H1 (cell line): ENCODE results near the gene KLF13. TPM values are rescaled to one million over a fixed set of nuclear protein-coding genes. Genes with fewer than 3 reads are reported as not detected.

Experiments used
- CTCF ChIA-PET: fragments of 300-600 bp; sonication (Branson Sonifier 250); formaldehyde crosslinking; loops from one replicate; lab custom pipeline; 2021; ENCODE audit not compliant: partially characterized antibody; lab: Charles Lee
- POLR2A ChIA-PET: fragments of 300-600 bp; sonication (Branson Sonifier 250); formaldehyde crosslinking; loops from one replicate; lab custom pipeline; 2021; ENCODE audit warnings: inconsistent platforms; ENCODE audit not compliant: partially characterized antibody; lab: Charles Lee
- DNase-seq, 2 experiments: peaks; one replicate each; pipeline versions ENCODE4 v3.0.0 to v3.0.0-alpha.2; 2010 to 2022; ENCODE audit warnings: low spot score in 2 of 2, low read depth in 1 of 2, mixed read lengths in 1 of 2
- FAIRE-seq: peaks from 2 replicates; lab custom pipeline; 2011; peaks lifted over from hg19 to GRCh38; lab: Jason Lieb, UNC
- H2AFZ ChIP-seq: 2 replicates; pipeline ENCODE4 v1.8.1; 2012; ENCODE audit warnings: low read length, inconsistent platforms
- H2AK5ac ChIP-seq: 2 replicates; pipeline ENCODE4 v1.6.1; 2013; ENCODE audit warnings: low read depth, low read length
- H2BK120ac ChIP-seq: replicated peaks from 2 replicates; pipeline ENCODE3; 2013; ENCODE audit warnings: low read depth, low read length, inconsistent platforms
- H2BK12ac ChIP-seq: 2 replicates; pipeline ENCODE4 v1.6.1; 2013; ENCODE audit warnings: low read depth, low read length
- H2BK15ac ChIP-seq: 2 replicates; pipeline ENCODE4 v1.6.1; 2013; ENCODE audit warnings: low read length
- H2BK20ac ChIP-seq: 2 replicates; pipeline ENCODE4 v1.6.1; 2013; ENCODE audit warnings: low read length
- H2BK5ac ChIP-seq: 2 replicates; pipeline ENCODE4 v1.6.1; 2013; ENCODE audit warnings: low read depth, low read length
- H3K14ac ChIP-seq: 2 replicates; pipeline ENCODE4 v1.6.1; 2013; ENCODE audit warnings: inconsistent platforms; ENCODE audit not compliant: insufficient read length
- H3K18ac ChIP-seq: 2 replicates; pipeline ENCODE4 v1.6.1; 2013; ENCODE audit warnings: low read length; ENCODE audit errors: extremely low read depth
- H3K23ac ChIP-seq: 2 replicates; pipeline ENCODE4 v1.6.1; 2013; ENCODE audit warnings: inconsistent platforms; ENCODE audit not compliant: insufficient read length
- H3K23me2 ChIP-seq: 2 replicates; pipeline ENCODE4 v1.6.1; 2013; ENCODE audit warnings: low read depth, low read length
- H3K27ac ChIP-seq: 2 replicates; pipeline ENCODE4 v1.6.1; 2011; ENCODE audit warnings: low read depth, low read length, inconsistent platforms
- H3K27me3 ChIP-seq, 4 experiments: replicated peaks in 1 of 4; 1 replicate in 1 of 4; 2 replicates in 3 of 4; pipeline versions ENCODE4 v1.6.1 to v1.8.1; 2011 to 2013; ENCODE audit warnings: low read length in 3 of 4, mild to moderate bottlenecking in 3 of 4, inconsistent platforms in 2 of 4, mixed read lengths in 2 of 4, moderate library complexity in 1 of 4; ENCODE audit not compliant: control insufficient read depth in 3 of 4, insufficient read depth in 3 of 4; ENCODE audit errors: extremely low read depth in 1 of 4
- H3K36me3 ChIP-seq, 4 experiments: 2 replicates each; pipeline versions ENCODE4 v1.6.1 to v1.8.1; 2011 to 2013; ENCODE audit warnings: mild to moderate bottlenecking in 4 of 4, low read length in 3 of 4, moderate library complexity in 2 of 4, control low read depth in 1 of 4, inconsistent platforms in 1 of 4; ENCODE audit not compliant: insufficient read depth in 4 of 4, control insufficient read depth in 2 of 4
- H3K4ac ChIP-seq: replicated peaks from 2 replicates; pipeline ENCODE3; 2013; ENCODE audit warnings: low read length, low read depth, mixed read lengths, inconsistent platforms; ENCODE audit not compliant: insufficient read length
- H3K4me1 ChIP-seq, 4 experiments: replicated peaks in 1 of 4; 1 replicate in 1 of 4; 2 replicates in 3 of 4; pipeline versions ENCODE4 v1.6.1 to v1.8.1; 2011 to 2013; ENCODE audit warnings: low read length in 3 of 4, inconsistent platforms in 2 of 4, mixed read lengths in 1 of 4; ENCODE audit not compliant: insufficient read depth in 4 of 4, control insufficient read depth in 3 of 4
- H3K4me2 ChIP-seq, 2 experiments: 2 replicates each; pipeline versions ENCODE4 v1.6.1 to v1.8.1; 2011 to 2013; ENCODE audit warnings: low read depth in 2 of 2, low read length in 2 of 2, control low read depth in 1 of 2, inconsistent platforms in 1 of 2, mild to moderate bottlenecking in 1 of 2; ENCODE audit not compliant: insufficient read depth in 1 of 2
- H3K4me3 ChIP-seq, 4 experiments: fragments of 200-600, 300-600 bp in 1 of 4; sonication (generic), shearing (Covaris generic), sonication (Bioruptor Twin) in 1 of 4; 2 replicates each; pipeline versions ENCODE4 v1.5.1 to v1.8.1; 2011 to 2016; ENCODE audit warnings: low read length in 4 of 4, low read depth in 3 of 4, control low read depth in 2 of 4, inconsistent platforms in 2 of 4, mild to moderate bottlenecking in 2 of 4, mixed read lengths in 1 of 4, moderate library complexity in 1 of 4; ENCODE audit not compliant: insufficient read depth in 2 of 4; ENCODE audit errors: extremely low read depth in 1 of 4
- H3K56ac ChIP-seq: replicated peaks from 2 replicates; pipeline ENCODE3; 2013; ENCODE audit warnings: low read depth, mild to moderate bottlenecking, mixed read lengths, low read length, inconsistent platforms; ENCODE audit not compliant: insufficient read length
- H3K79me1 ChIP-seq: 2 replicates; pipeline ENCODE4 v1.6.1; 2013; ENCODE audit warnings: low read depth, low read length, control low read depth
- H3K79me2 ChIP-seq, 2 experiments: 2 replicates each; pipeline versions ENCODE4 v1.6.1 to v1.8.1; 2012 to 2013; ENCODE audit warnings: low read length in 2 of 2, mild to moderate bottlenecking in 2 of 2, inconsistent platforms in 1 of 2; ENCODE audit not compliant: insufficient read depth in 2 of 2, control insufficient read depth in 1 of 2
- H3K9ac ChIP-seq, 4 experiments: replicated peaks in 1 of 4; 1 replicate in 1 of 4; 2 replicates in 3 of 4; pipeline versions ENCODE4 v1.6.1 to v1.8.1; 2011 to 2013; ENCODE audit warnings: low read depth in 3 of 4, low read length in 3 of 4, control low read depth in 2 of 4, mild to moderate bottlenecking in 2 of 4, moderate library complexity in 2 of 4, inconsistent platforms in 1 of 4; ENCODE audit errors: extremely low read depth in 1 of 4
- H3K9me3 ChIP-seq, 2 experiments: 2 replicates each; pipeline versions ENCODE4 v1.6.1 to v1.8.1; 2012 to 2013; ENCODE audit warnings: mild to moderate bottlenecking in 2 of 2, moderate library complexity in 2 of 2, control low read depth in 1 of 2, inconsistent platforms in 1 of 2, low read depth in 1 of 2, low read length in 1 of 2, mixed read lengths in 1 of 2; ENCODE audit not compliant: insufficient read depth in 2 of 2
- H4K20me1 ChIP-seq, 2 experiments: replicated peaks in 1 of 2; 2 replicates each; pipeline versions ENCODE3 to v1.8.1; 2011 to 2013; ENCODE audit warnings: inconsistent platforms in 2 of 2, low read length in 2 of 2, mild to moderate bottlenecking in 1 of 2; ENCODE audit not compliant: insufficient read depth in 2 of 2, control insufficient read depth in 1 of 2
- H4K5ac ChIP-seq: 2 replicates; pipeline ENCODE4 v1.6.1; 2013; ENCODE audit warnings: low read length, low read depth, mixed read lengths, inconsistent platforms; ENCODE audit not compliant: insufficient read length
- H4K8ac ChIP-seq: 2 replicates; pipeline ENCODE4 v1.8.0; 2013; ENCODE audit warnings: mild to moderate bottlenecking, moderate library complexity, low read length, inconsistent platforms; ENCODE audit not compliant: insufficient read depth; ENCODE audit errors: extremely low read depth
- H4K91ac ChIP-seq: replicated peaks from 2 replicates; pipeline ENCODE3; 2013; ENCODE audit warnings: low read length, mixed read lengths, inconsistent platforms; ENCODE audit not compliant: insufficient read length
- BCL11A ChIP-seq, 2 experiments: IDR thresholded peaks; one replicate each; pipeline ENCODE4 v1.6.1; 2011; ENCODE audit warnings: low read depth in 2 of 2, low read length in 2 of 2, mild to moderate bottlenecking in 2 of 2
- CEBPB ChIP-seq: IDR thresholded peaks from 2 replicates; pipeline ENCODE4 v1.6.1; 2012; ENCODE audit warnings: low read depth, low read length
- EGR1 ChIP-seq: IDR thresholded peaks from 2 replicates; pipeline ENCODE4 v1.6.1; 2011; ENCODE audit warnings: low read depth, low read length, borderline replicate concordance
- KDM5A ChIP-seq: fragments of 200-600 bp; IDR thresholded peaks from 2 replicates; pipeline ENCODE4 v1.7.1; 2012; ENCODE audit warnings: mild to moderate bottlenecking, low read length, inconsistent platforms, mixed read lengths
- MAX ChIP-seq: IDR thresholded peaks from 2 replicates; pipeline ENCODE4 v1.6.1; 2012; ENCODE audit warnings: inconsistent platforms
- NRF1 ChIP-seq: IDR thresholded peaks from 2 replicates; pipeline ENCODE4 v1.6.1; 2011; ENCODE audit warnings: mild to moderate bottlenecking, low read depth, low read length, improper control_type of control experiment
- PHF8 ChIP-seq: fragments of 200-600 bp; sonication (generic); conservative IDR thresholded peaks from 2 replicates; pipeline ENCODE4 v1.7.1; 2012; ENCODE audit warnings: low read depth, mild to moderate bottlenecking, inconsistent platforms, low read length, moderate library complexity
- POLR2AphosphoS5 ChIP-seq: IDR thresholded peaks from 2 replicates; pipeline ENCODE4 v1.6.1; 2011; ENCODE audit warnings: low read depth, low read length
- RBBP5 ChIP-seq: IDR thresholded peaks from 2 replicates; pipeline ENCODE4 v1.7.1; 2012; ENCODE audit warnings: low read depth, mild to moderate bottlenecking, inconsistent platforms, low read length, moderate library complexity, borderline replicate concordance
- RFX5 ChIP-seq: IDR thresholded peaks from 2 replicates; pipeline ENCODE4 v1.6.1; 2011; ENCODE audit warnings: low read depth, low read length, improper control_type of control experiment, borderline replicate concordance
- SIN3A ChIP-seq, 2 experiments: IDR thresholded peaks in 1 of 2; conservative IDR thresholded peaks in 1 of 2; 2 replicates each; pipeline ENCODE4 v1.6.1; 2011 to 2012; ENCODE audit warnings: low read length in 2 of 2, improper control_type of control experiment in 1 of 2, low read depth in 1 of 2, mild to moderate bottlenecking in 1 of 2
- SIX5 ChIP-seq: IDR thresholded peaks from 2 replicates; pipeline ENCODE4 v1.6.1; 2011; ENCODE audit warnings: mild to moderate bottlenecking, low read depth, low read length
- SP1 ChIP-seq: IDR thresholded peaks from 2 replicates; pipeline ENCODE4 v1.6.1; 2011; ENCODE audit warnings: low read depth, low read length
- SP2 ChIP-seq: IDR thresholded peaks from 2 replicates; pipeline ENCODE4 v1.6.1; 2012; ENCODE audit warnings: mild to moderate bottlenecking, low read length, inconsistent platforms
- SUZ12 ChIP-seq: fragments of 200-600 bp; sonication (generic); IDR thresholded peaks from 2 replicates; pipeline ENCODE4 v1.6.1; 2012; ENCODE audit warnings: mild to moderate bottlenecking, inconsistent platforms, low read length, moderate library complexity, mixed read lengths
- WGBS, 2 experiments: shearing (Covaris generic) in 1 of 2; methylation state at CpG; one replicate each; pipeline versions ENCODE4 v1.1.6 to v1.1.7; 2013 to 2015; ENCODE audit warnings: low lambda C conversion rate in 2 of 2, mixed read lengths in 2 of 2, inconsistent platforms in 1 of 2, low coverage in 1 of 2, missing lambda C conversion rate in 1 of 2; ENCODE audit not compliant: insufficient replicate concordance in 2 of 2, insufficient coverage in 1 of 2, insufficient read length in 1 of 2; ENCODE audit errors: extremely low coverage in 1 of 2, missing lambda C conversion rate in 1 of 2; 5-methylcytosine and 5-hydroxymethylcytosine counted together
- polyA plus RNA-seq, 7 experiments: library from polyadenylated mRNA; depleted of rRNA in 3 of 7; stranded (reverse) in 5 of 7; unstranded in 2 of 7; fragments of >200 nt in 5 of 7; fragments of 200-250 nt in 2 of 7; gene quantifications; 1 replicate in 5 of 7; 2 replicates in 1 of 7; 4 replicates in 1 of 7; pipeline versions ENCODE4 v1.2.1 to v1.2.3, GENCODE V29; 2011 to 2013; ENCODE audit warnings: missing spikeins in 2 of 7, mixed read lengths in 2 of 7
- total RNA-seq: library from RNA; stranded (reverse); fragmentation: NEBNext Ultra II Directional; extraction: Animal tissue kit (Norgen Biotek cat#: 25700); gene quantifications from 2 replicates; pipeline ENCODE4 v1.2.1, GENCODE V29; 2021

The KLF13 gene
- total and polyA plus RNA-seq, 2 of the 8 experiments (the other 6 are each of a cell fraction or from before 2014, with no cell fraction given) = 18.3 to 33.4 TPM

- H3K4me2 ChIP-seq = no peak overlapping the region
- H3K79me1 ChIP-seq = peaks cover 6% of the 10 kb centered on the region
- H3K23ac ChIP-seq = no peak overlapping the region
- H2BK20ac ChIP-seq = no peak overlapping the region
- no peaks in the 10 kb centered on the region for H3K23me2 ChIP-seq
- no peak overlapping the region for H3K4ac ChIP-seq
- CTCF ChIA-PET = interaction anchor here (1.7 kb wide), 1 partner anchor 42 kb away, joined by 4 read pairs; no protein-coding TSS in a partner anchor
- no peak overlapping the region for H3K4me3 ChIP-seq
- no peak overlapping the region for H4K8ac ChIP-seq
- POLR2A ChIA-PET = interaction anchor here (0.7 kb wide), 1 partner anchor 12 kb away, joined by 3 read pairs; no protein-coding TSS in a partner anchor
- peaks cover 0 to 33% (median 5%) of the 10 kb centered on the region in 4 experiments; a peak in 6 of 7 replicates for H3K4me1 ChIP-seq
- H4K20me1 ChIP-seq = peaks cover 2 to 3% of the 10 kb centered on the region in 2 experiments
- H3K9me3 ChIP-seq = no peaks in the 10 kb centered on the region
- H2BK12ac ChIP-seq = no peak overlapping the region
- peaks cover 0 to 3% (median 0%) of the 10 kb centered on the region in 4 experiments; a peak in 1 of 8 replicates for H3K36me3 ChIP-seq
- no peak overlapping the region for H4K5ac ChIP-seq
- no peak for DNase-seq
- no peak overlapping the region for H3K56ac ChIP-seq
- H2AFZ ChIP-seq = no peak overlapping the region
- H2BK15ac ChIP-seq = no peak overlapping the region
- H3K79me2 ChIP-seq = peaks cover 0 to 14% of the 10 kb centered on the region in 2 experiments; a peak in 2 of 4 replicates
- H3K18ac ChIP-seq = no peak overlapping the region
- no peak overlapping the region for H2BK120ac ChIP-seq
- WGBS, 2 experiments = 93% methylated on average over 12 of the region's 12 CpGs; no CpG with 5 or more reads in 1 of the 2 experiments
- H4K91ac ChIP-seq = no peak overlapping the region
- no peak overlapping the region for H3K14ac ChIP-seq
- H2AK5ac ChIP-seq = no peak overlapping the region
- no peak overlapping the region for H3K27ac ChIP-seq
- no peak for FAIRE-seq
- H3K9ac ChIP-seq = no peak overlapping the region
- no peaks in the 10 kb centered on the region for H3K27me3 ChIP-seq
- H2BK5ac ChIP-seq = no peak overlapping the region
- no peak for TF ChIP-seq RFX5
- TF ChIP-seq SIX5 = no peak
- no peak for TF ChIP-seq SP2
- TF ChIP-seq NRF1 = no peak
- no peak for TF ChIP-seq CEBPB
- no peak for TF ChIP-seq RBBP5
- TF ChIP-seq SIN3A (conservative IDR thresholded peaks at IDR 0.05 in 1 of 2, IDR thresholded peaks at IDR 0.05 in 1 of 2; ENCODE audit: low read depth in 1 of 2, low read length in 2 of 2) = no peak
- no peak for TF ChIP-seq POLR2AphosphoS5
- TF ChIP-seq EGR1 = no peak
- no peak for TF ChIP-seq MAX
- no peak for TF ChIP-seq SUZ12
- TF ChIP-seq KDM5A = no peak
- TF ChIP-seq BCL11A (IDR thresholded peaks at IDR 0.05; ENCODE audit: low read depth in 2 of 2, low read length in 2 of 2) = no peak
- TF ChIP-seq PHF8 = no peak
- TF ChIP-seq SP1 = no peak
These were observed 48.4 kb downstream of the KLF13 start for GRCh38 chr15:31374986-31375385.
